Muscle of arm (tissue), 14 donors: ENCODE results near the gene BSPH1. TPM values are rescaled to one million over a fixed set of nuclear protein-coding genes. Genes with fewer than 3 reads are reported as not detected.
"Not testable (repeated sequence)": the region's sequence is repeated elsewhere in the genome, so short reads cannot be mapped to it uniquely, and the experiment has no call there.

ENCODE experiments used
- DNase-seq: peaks from one replicate; pipeline ENCODE4 v3.0.0-alpha.2; 2013
- long read RNA-seq, 11 donors: transcript quantifications; one replicate each; lab custom pipeline, GENCODE V29; 2026
- polyA plus RNA-seq, 12 donors: library from polyadenylated mRNA; unstranded; fragments of 120-200 nt; gene quantifications; one replicate each; pipeline ENCODE4 v1.2.1, GENCODE V29; 2013; ENCODE audit not compliant: insufficient read length in 12 of 12

BSPH1 gene
- polyA plus RNA-seq, result not detected
- long read RNA-seq, donor 1, result 0 reads
- long read RNA-seq, donor 2, result 0 reads
- long read RNA-seq, donor 3, result 0 reads
- long read RNA-seq, donor 4, result 0 reads
- long read RNA-seq, donor 5, result 0 reads
- long read RNA-seq, donor 6, result 0 reads
- long read RNA-seq, donor 7, result 0 reads
- long read RNA-seq, donor 8, result 0 reads
- long read RNA-seq, donor 9, result 0 reads
- long read RNA-seq, donor 10, result 0 reads
- long read RNA-seq, donor 11, result 0 reads

GRCh38 chr19:47992070-47992469 is at the start of gene BSPH1:
BSPH1 (minus strand) TSS chr19:47992170; CDS start chr19:47992081, 89 bp downstream.
- DNase-seq, result no peak

- no peak for DNase-seq
These were observed 44.8 kb upstream of the BSPH1 start for GRCh38 chr19:48036765-48037164.

GRCh38 chr19:48033604-48034003 is 41.6 kb upstream of the BSPH1 start:
- DNase-seq, result no peak

- DNase-seq, result no peak
These were observed 38.1 kb upstream of the BSPH1 start for GRCh38 chr19:48030073-48030472.

GRCh38 chr19:48029431-48029830 is 37.5 kb upstream of the BSPH1 start:
- no peak for DNase-seq

- DNase-seq, result no peak
These were observed 33.5 kb upstream of the BSPH1 start for GRCh38 chr19:48025480-48025879.

- DNase-seq, result no peak
These were observed 31.5 kb upstream of the BSPH1 start for GRCh38 chr19:48023518-48023917.

- DNase-seq, result no peak
These were observed 31.0 kb upstream of the BSPH1 start for GRCh38 chr19:48023011-48023410.

GRCh38 chr19:48020686-48021085 is 28.7 kb upstream of the BSPH1 start:
- no peak for DNase-seq

- DNase-seq, result no peak
These were observed 19.2 kb upstream of the BSPH1 start for GRCh38 chr19:48010932-48011758.

- DNase-seq, result no peak
These were observed 14.8 kb upstream of the BSPH1 start for GRCh38 chr19:48006762-48007161.

GRCh38 chr19:48004236-48004635 is 12.3 kb upstream of the BSPH1 start:
- DNase-seq, result no peak

- DNase-seq, result no peak
These were observed 8.9 kb upstream of the BSPH1 start for GRCh38 chr19:48000846-48001245.

GRCh38 chr19:47998800-47999199 is 6.8 kb upstream of the BSPH1 start:
- DNase-seq, result no peak

GRCh38 chr19:47996230-47996727 is 4.3 kb upstream of the BSPH1 start:
- no peak for DNase-seq

GRCh38 chr19:47994209-47994802 is 2.3 kb upstream of the BSPH1 start, which contains the start of gene ELSPBP1:
ELSPBP1 (plus strand) TSS chr19:47994632; CDS start chr19:48008668, 14,036 bp downstream.
- DNase-seq, result no peak

- DNase-seq, result no peak
These were observed 670 bp downstream of the BSPH1 start for GRCh38 chr19:47991191-47991808.

- no peak for DNase-seq
These were observed 18.4 kb downstream of the BSPH1 start for GRCh38 chr19:47973529-47973928.

GRCh38 chr19:47955936-47956335 is 36.0 kb downstream of the BSPH1 start:
- DNase-seq, result not testable (repeated sequence)

- not testable (repeated sequence) for DNase-seq
These were observed 39.8 kb downstream of the BSPH1 start for GRCh38 chr19:47952132-47952531.

GRCh38 chr19:47949852-47950521 is 42.0 kb downstream of the BSPH1 start:
- DNase-seq, result not testable (repeated sequence)
